HCT116 (cell line): ENCODE results near the gene PSMB5.

Experiments used
- ATF3 ChIP-seq: IDR thresholded peaks from 2 replicates; pipeline ENCODE4 v1.6.1; 2012
- CEBPB ChIP-seq: IDR thresholded peaks from 2 replicates; pipeline ENCODE4 v1.6.1; 2012; ENCODE audit warnings: low read depth
- CTCF ChIP-seq, 3 experiments: fragments of 200-600 bp in 1 of 3; sonication (generic) in 1 of 3; IDR thresholded peaks in 2 of 3; conservative IDR thresholded peaks in 1 of 3; 2 replicates each; pipeline ENCODE4 v1.5.1; 2012 to 2017; ENCODE audit warnings: low read depth in 2 of 3, low read length in 2 of 3, antibody characterized with exemption in 1 of 3, borderline replicate concordance in 1 of 3, control low read depth in 1 of 3, mild to moderate bottlenecking in 1 of 3, mixed read lengths in 1 of 3, mixed run types in 1 of 3, moderate library complexity in 1 of 3; ENCODE audit not compliant: insufficient read depth in 1 of 3
- EZH2 ChIP-seq: fragments of 200-600 bp; sonication (generic); IDR thresholded peaks from 2 replicates; pipeline ENCODE4 v1.6.1; 2017; ENCODE audit warnings: antibody characterized with exemption, mixed run types
- EZH2phosphoT487 ChIP-seq: fragments of 200-600 bp; IDR thresholded peaks from 2 replicates; pipeline ENCODE4 v1.6.1; 2018; ENCODE audit warnings: antibody characterized with exemption, borderline replicate concordance
- FOSL1 ChIP-seq: IDR thresholded peaks from 2 replicates; pipeline ENCODE4 v1.6.1; 2012; ENCODE audit warnings: low read depth
- POLR2A ChIP-seq: IDR thresholded peaks from 2 replicates; pipeline ENCODE4 v1.7.0; 2011; ENCODE audit warnings: borderline replicate concordance; ENCODE audit not compliant: insufficient read depth, insufficient read length; ENCODE audit errors: extremely low read depth
- RAD21 ChIP-seq: IDR thresholded peaks from 2 replicates; pipeline ENCODE4 v1.6.1; 2012; ENCODE audit warnings: low read depth, mild to moderate bottlenecking
- REST ChIP-seq: IDR thresholded peaks from 2 replicates; pipeline ENCODE4 v1.6.1; 2012; ENCODE audit warnings: low read depth
- SP1 ChIP-seq: IDR thresholded peaks from 2 replicates; pipeline ENCODE4 v1.6.1; 2012; ENCODE audit warnings: low read depth
- ZBTB33 ChIP-seq: IDR thresholded peaks from 2 replicates; pipeline ENCODE4 v1.6.1; 2011; ENCODE audit warnings: mild to moderate bottlenecking, low read length, moderate library complexity; ENCODE audit not compliant: insufficient replicate concordance; ENCODE audit errors: extremely low read depth
- ZNF274 ChIP-seq: fragments of 200-500 bp; sonication (Bioruptor generic); IDR thresholded peaks from 2 replicates; pipeline ENCODE4 v1.6.1; 2014; ENCODE audit warnings: mild to moderate bottlenecking, low read depth, low read length, inconsistent platforms

- TF ChIP-seq CTCF (IDR thresholded peaks at IDR 0.05 in 2 of 3, conservative IDR thresholded peaks at IDR 0.05 in 1 of 3; ENCODE audit: borderline replicate concordance in 1 of 3, insufficient read depth in 1 of 3, low read depth in 2 of 3, low read length in 2 of 3) (peak; percentile 33 to 48 (median 37); a peak in 4 of 6 replicates), CEBPB (no peak), POLR2A (no peak), RAD21 (peak; percentile 58), EZH2 (no peak), REST (no peak), ZNF274 (no peak), FOSL1 (no peak), ATF3 (no peak), EZH2phosphoT487 (no peak), ZBTB33 (no peak), SP1 (no peak)
These were observed 19.5 kb upstream of the PSMB5 start for GRCh38 chr14:23054000-23054811.
